Breast epithelium (tissue), 3 donors: Measurements from ENCODE around the gene ITIH3.

Experiments used
- CTCF ChIP-seq, 3 donors: fragments of 450-650 bp; IDR thresholded peaks; one replicate each; pipeline ENCODE4 v1.5.1; 2016 to 2017; ENCODE audit warnings: antibody characterized with exemption in 3 of 3, mild to moderate bottlenecking in 3 of 3, moderate library complexity in 3 of 3
- POLR2AphosphoS5 ChIP-seq, 3 donors: sonication (generic); formaldehyde crosslinking; IDR thresholded peaks; one replicate each; pipeline ENCODE4 v1.6.1; 2017; ENCODE audit warnings: antibody characterized with exemption in 3 of 3

- TF ChIP-seq CTCF (IDR thresholded peaks at IDR 0.05) (no peak), POLR2AphosphoS5 (IDR thresholded peaks at IDR 0.05) (no peak)
These were observed 6.6 kb upstream of the ITIH3 start for GRCh38 chr3:52787672-52788625.
